ENCODE measurements around the gene NOL9.

Gene NOL9

DNA sequence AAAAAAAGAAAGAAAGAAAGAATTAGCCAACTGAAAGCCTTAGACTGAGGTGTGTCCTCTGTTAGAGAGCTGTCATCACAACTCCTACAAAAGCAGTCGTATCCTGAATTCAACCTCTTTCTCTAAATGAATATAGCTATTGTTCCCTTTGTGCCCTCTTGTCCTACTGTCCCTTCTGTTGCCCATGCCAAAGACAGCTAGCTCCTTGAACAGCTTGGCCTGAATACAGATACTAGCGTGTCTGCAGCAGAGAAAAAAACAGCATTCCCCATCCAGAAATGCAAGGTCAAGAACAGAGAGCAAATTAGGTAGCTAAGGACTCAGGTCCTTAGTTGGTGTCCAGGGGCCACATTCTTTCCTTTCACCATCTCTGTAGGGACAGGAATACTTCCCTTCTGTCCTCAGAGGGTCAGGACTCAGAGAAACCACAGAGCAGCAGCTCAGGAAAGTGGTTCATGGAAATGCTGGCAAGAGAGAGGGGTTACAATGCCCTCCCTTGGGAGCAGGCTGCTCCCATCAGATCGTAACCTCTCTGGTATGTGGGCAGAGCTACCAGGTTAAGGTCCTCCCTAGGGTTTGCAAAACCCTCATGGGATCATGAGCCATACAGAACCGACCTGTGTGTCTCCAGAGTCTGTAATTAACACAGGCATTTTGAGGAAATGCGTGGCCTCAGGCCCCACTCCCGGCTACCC, 23.7 kb upstream of the NOL9 start:
- FAIRE-seq (no peak), DNase-seq (ENCODE audit: insufficient read length, low spot score) (no peak)
- TF ChIP-seq, protein P1, sequence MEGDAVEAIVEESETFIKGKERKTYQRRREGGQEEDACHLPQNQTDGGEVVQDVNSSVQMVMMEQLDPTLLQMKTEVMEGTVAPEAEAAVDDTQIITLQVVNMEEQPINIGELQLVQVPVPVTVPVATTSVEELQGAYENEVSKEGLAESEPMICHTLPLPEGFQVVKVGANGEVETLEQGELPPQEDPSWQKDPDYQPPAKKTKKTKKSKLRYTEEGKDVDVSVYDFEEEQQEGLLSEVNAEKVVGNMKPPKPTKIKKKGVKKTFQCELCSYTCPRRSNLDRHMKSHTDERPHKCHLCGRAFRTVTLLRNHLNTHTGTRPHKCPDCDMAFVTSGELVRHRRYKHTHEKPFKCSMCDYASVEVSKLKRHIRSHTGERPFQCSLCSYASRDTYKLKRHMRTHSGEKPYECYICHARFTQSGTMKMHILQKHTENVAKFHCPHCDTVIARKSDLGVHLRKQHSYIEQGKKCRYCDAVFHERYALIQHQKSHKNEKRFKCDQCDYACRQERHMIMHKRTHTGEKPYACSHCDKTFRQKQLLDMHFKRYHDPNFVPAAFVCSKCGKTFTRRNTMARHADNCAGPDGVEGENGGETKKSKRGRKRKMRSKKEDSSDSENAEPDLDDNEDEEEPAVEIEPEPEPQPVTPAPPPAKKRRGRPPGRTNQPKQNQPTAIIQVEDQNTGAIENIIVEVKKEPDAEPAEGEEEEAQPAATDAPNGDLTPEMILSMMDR (IDR thresholded peaks at IDR 0.05; ENCODE audit: insufficient read depth, missing control alignments), result no peak

DNA sequence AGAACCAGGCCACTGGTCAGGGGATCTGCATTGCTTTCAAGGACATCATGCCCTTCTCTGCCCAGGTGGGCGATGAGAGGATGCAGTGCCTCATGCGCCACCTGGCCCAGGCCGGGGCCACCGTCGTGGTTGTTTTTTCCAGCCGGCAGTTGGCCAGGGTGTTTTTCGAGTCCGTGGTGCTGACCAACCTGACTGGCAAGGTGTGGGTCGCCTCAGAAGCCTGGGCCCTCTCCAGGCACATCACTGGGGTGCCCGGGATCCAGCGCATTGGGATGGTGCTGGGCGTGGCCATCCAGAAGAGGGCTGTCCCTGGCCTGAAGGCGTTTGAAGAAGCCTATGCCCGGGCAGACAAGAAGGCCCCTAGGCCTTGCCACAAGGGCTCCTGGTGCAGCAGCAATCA, 20.5 kb upstream of the NOL9 start:
- no peak for FAIRE-seq
- DNase-seq (ENCODE audit: insufficient read length, low spot score), result no peak
- TF ChIP-seq, protein P1 (IDR thresholded peaks at IDR 0.05; ENCODE audit: insufficient read depth, missing control alignments), result no peak

DNA sequence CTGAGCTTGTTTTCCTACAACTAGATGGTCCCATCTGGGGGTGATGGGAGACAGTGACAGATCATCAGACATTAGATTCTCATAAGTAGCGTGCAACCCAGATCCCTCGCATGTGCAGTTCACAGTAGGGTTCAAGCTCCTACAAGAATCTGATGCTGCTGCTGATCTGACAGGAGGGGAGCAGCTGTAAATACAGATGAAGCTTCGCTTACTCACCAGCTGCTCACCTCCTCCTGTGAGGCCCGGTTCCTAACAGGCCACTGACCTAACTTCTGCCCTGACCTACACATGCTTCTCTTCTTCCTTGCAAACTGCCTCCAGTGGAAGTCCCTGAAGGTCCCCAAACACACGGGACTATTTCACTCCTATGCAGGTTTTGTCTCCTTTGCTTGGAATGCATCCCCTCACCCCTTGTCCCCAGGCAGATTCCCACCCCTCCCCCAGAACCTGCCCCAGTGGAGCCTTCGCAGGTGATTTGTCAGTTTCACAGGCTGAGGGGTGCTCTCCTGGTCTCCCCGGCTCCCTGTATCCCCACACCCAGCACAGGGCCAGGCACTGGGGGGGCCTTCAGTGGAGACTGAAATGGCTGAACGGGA, 19.8 kb upstream of the NOL9 start:
- FAIRE-seq (no peak), DNase-seq (ENCODE audit: insufficient read length, low spot score) (no peak)
- TF ChIP-seq, protein P1 (IDR thresholded peaks at IDR 0.05; ENCODE audit: insufficient read depth, missing control alignments), result no peak

DNA sequence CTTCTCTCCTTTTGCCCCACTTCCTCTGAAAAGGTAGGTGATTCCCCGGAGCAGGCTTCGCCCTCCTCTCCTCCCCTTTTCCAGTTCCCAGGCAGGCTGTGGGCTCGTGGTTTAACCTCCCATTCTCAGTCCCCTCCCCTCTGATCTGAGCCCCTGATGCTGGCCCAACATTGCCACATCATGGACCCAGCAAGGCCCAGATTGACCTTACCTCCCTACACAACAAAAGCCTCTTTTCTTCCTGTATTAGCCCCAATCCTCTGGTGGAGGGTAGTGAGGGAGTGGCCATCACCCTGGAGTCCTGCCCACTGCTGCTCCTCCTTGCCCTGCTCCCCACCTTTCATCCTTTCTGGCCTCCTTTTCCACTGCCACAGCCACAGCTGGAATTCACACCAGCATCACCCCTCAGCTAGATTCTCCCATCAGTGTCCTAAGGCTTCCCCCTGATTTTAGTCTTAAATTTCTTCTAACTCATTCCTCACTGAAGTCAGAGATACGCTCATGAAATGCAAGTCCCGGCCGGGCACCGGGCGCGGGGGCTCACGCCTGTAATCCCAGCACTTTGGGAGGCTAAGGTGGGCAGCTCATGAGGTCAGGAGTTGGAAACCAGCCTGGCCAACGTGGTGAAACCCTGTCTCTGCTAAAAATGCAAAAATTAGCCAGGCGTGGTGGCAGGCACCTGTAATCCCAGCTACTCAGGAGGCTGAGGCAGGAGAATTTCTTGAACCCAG, 18.5 kb upstream of the NOL9 start:
- TF ChIP-seq, protein P1 (IDR thresholded peaks at IDR 0.05; ENCODE audit: insufficient read depth, missing control alignments), result no peak
- FAIRE-seq, result no peak
- no peak for DNase-seq (ENCODE audit: insufficient read length, low spot score)

DNA sequence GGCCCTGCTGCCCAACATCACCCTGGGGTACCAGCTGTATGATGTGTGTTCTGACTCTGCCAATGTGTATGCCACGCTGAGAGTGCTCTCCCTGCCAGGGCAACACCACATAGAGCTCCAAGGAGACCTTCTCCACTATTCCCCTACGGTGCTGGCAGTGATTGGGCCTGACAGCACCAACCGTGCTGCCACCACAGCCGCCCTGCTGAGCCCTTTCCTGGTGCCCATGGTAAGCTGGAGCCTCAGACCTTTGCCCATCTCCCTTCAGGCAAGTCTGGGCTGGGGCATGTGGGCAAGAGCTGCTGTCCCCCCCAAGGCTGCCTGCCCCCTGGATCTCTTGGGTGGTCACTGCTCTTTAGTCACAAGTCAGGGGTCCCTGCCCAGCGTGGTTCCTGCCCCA, 16.7 kb upstream of the NOL9 start:
- no peak for DNase-seq (ENCODE audit: insufficient read length, low spot score)
- FAIRE-seq, result no peak
- TF ChIP-seq, protein P1 (IDR thresholded peaks at IDR 0.05; ENCODE audit: insufficient read depth, missing control alignments), result no peak

DNA sequence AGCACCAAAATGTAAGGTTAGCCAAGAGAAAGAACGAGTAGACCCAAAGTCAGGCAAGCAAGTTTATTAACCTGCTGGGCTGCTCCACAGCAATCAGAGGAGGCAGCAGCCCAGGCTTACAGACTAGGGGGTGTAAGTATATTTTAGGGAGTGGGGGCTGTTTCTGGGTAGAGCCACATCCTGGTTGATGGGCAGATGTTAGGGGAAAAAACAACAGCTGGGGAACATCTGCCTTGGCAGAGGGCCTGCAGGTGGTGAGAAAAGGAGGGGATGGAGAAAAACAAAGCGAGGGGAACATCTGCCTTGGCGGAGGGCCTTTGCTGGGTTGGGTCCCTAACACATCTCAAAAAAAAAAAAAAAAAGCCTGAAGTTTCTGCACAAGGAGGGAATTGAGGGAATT, 15.8 kb upstream of the NOL9 start:
- no peak for FAIRE-seq
- TF ChIP-seq, protein P1 (IDR thresholded peaks at IDR 0.05; ENCODE audit: insufficient read depth, missing control alignments), result no peak
- no peak for DNase-seq (ENCODE audit: insufficient read length, low spot score)

DNA sequence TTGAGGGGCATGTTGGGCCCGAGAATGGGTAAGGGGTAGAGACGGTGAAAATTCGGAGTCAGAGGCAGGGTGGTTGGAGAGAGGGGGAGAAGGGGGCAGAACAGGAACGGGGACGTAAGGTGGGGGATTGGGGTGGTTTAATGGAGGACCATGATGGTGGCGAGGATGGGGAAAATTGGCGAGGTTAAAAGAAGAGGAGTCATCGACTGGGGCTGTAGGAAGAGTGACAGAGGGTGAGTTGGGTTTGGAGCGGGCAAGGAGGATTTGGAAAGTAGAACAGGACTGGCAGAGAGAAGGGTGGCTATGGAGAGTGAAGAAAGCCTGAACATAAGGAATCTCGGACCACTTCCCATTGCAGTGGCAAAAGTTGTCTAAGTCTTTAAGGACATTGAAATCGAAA, 14.7 kb upstream of the NOL9 start:
- FAIRE-seq (no peak), DNase-seq (ENCODE audit: insufficient read length, low spot score) (no peak)
- TF ChIP-seq, protein P1 (IDR thresholded peaks at IDR 0.05; ENCODE audit: insufficient read depth, missing control alignments), result no peak
